HG02678 (cell line): Measurements from ENCODE around the gene HIVEP2.

Experiments
- ATAC-seq: cut with Tn5 transposase; IDR thresholded peaks from one replicate; pipeline ENCODE4 v1.9.1; 2021; ENCODE audit warnings: mild to moderate bottlenecking, moderate library complexity; ENCODE audit not compliant: unreplicated experiment

Gene HIVEP2

DNA sequence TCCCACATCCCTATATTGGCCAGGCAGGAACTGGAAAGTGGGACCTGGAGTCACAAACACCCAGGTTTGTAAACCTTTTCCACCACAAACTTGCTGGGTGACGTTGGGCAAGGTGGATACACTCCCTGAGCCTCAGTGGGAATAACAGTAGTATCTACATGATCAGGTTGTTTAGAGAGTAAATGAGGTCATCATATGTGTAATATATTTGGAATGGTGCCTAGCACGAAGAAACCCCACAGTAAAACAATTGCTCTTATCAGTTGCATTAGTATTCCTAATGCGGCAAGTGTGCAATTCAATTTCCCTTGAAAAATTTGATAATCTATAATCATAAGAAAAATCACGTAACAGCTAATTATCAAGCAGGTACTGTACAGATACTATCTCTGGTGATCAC lies 51.9 kb downstream of the HIVEP2 start:
- ATAC-seq = no peak

DNA sequence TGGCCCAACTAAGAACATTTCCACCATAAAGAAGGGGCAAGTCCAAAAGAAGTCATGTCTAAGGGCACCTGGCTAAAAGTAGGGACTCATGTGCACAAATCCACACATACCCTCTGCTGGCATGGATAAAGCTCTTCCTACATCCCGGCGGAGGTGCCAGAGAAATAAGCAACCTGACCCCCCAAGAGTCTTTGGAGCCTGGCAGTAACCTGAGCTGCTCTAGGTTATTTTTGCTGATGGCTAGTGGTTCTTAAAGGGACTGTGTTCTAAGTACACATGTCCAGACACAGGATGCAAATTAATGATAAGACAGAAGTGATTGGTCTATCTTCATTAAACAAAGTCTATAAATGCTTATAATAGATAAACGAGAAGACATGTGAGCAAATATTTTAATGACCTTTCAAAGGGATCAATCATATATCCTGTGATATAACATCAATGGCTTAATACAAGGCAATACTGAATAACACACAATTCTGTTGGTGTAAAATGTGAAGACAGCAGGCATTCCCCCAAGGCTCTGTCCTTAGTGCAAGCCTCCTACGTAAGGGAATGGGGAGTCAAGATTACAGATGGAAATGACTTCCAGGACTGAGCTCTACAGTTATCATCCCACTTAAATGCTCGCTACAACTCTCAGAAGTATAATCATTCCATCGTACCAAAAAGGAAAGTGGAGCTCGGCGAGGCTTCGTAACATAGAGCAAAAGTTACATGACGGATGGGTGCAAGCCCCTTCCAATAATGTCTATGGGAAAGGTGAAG lies 52.5 kb downstream of the HIVEP2 start:
- ATAC-seq = no peak

- ATAC-seq = no peak
These were observed 53.5 kb downstream of the HIVEP2 start for GRCh38 chr6:142891454-142891853.

DNA sequence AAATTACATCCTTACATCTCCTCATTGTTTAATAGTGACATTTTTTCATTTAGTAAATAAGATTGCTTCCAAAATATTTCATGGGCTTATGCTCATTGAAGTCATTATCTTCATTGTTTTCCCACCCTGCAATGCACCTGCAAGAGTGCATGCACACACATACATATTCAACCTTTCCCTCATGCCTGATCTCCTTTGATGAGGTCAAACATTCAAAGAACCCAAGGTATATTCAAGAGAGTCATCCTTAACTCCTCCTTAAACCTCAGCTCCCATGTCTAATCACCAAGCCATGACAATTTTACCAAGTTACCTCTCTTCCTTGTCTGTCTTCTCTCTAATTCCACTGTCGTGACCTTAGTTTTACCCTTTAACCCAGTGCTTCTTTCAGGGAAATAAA lies 56.5 kb downstream of the HIVEP2 start:
- no peak for ATAC-seq

DNA sequence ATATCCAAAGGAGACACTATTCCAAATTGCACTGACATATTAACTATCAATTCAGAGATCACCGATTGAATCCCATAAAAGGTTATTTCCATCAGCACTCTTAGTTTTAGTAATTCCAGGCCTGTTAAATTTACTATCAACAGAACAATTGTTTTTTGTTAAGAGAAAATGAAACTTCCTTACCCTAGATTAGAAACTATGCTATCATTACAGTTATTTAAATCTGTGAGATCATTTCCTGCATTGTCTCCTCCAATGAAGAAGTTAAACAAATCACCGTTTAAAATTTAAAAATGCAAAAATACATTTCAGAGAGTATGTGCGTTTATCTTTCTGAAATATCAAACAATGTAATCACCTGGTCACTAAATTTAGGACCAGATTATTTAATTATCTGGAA lies 57.5 kb downstream of the HIVEP2 start:
- ATAC-seq = no peak

- ATAC-seq = peak; percentile 76
These were observed 58.4 kb downstream of the HIVEP2 start for GRCh38 chr6:142886431-142887170.

DNA sequence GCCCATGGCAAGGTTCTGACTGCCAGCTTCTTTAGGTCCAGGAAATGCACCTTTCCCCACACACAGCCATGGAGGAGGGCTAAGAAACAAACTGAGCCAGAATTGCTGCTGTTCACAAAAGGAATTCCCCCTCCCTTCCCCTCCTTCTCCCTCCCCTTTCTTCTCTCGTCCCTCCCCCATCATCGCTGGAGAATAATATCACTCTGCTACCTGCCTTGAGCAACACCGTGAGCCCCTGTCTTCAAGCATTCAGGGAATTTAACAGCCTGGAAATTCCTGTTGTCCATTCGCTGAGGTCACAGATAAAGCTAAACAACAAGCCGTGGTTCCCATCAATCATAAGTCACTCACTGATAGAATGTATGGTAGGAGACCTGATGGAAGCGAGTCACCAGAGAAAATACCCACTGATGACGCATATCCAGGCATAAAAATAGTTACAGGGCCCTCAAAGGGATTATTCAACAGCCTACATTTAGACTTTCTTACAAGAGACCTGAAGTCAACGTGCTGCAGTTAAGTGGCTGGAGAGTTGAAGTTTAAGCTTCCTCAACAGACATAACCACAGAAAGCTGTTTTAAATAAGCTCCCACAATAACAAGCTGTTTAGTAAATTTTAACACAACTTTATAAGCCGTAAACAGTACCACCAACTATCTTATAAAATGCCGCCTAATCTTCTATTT lies 59.7 kb downstream of the HIVEP2 start:
- ATAC-seq = peak; percentile 68

DNA sequence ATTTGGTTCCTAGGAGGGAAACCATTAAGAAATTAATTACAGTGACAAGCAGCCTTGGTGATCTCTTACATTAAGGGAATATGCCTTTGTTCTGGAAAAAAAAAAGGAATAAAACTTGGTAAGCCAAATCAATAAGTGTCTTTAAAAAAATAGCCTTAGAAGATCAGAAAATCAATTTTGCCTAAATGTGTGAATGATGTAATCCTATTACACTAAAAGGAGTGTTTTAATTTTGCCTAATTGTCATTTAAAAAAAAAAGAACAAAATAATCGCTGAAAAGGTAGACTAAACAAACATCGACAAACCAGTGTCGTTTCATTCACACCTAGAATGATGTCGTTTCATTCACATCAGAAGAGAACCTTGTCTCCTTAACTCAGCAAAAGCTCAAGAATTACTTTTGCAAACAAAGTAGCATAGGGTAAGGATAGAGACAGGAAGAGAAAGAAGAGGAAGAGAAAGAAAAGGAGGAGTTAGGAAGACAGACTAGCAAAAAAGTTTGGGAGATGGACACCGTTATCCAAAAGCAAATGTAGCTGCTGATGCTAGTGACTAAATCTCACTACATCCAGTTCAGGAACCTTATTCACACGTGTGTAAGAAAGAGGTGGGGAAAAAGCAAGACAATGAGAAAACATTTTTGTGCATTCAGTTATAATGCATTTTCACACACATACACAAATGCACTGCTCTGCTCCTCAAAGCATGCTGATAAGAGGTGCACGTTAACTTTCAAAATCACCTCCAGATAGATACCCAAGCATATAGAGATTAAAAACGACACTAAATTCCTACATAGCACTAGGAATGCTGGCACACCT lies 60.6 kb downstream of the HIVEP2 start:
- no peak for ATAC-seq

- no peak for ATAC-seq
These were observed 62.0 kb downstream of the HIVEP2 start for GRCh38 chr6:142883011-142883410.

GRCh38 chr6:142881761-142882160 lies 63.2 kb downstream of the HIVEP2 start:
- ATAC-seq = no peak

DNA sequence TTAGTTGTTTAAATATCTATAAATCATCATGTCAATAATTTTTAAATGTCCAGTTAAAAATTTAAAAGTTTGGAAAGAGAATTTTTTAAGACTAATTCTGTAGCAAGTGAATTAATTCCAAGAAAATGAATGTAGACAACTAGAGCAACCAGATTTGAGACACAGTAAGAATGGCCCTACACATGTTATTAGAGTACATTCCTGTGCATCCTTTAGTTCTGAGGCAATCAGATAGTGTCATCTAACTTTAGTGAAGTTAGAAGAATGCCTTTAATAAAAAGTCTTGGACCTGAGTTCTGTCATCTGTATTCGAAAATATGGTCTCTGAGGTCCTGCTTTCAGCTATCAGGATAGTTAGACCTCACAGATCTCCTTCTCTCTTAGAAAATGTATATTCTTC lies 63.7 kb downstream of the HIVEP2 start:
- ATAC-seq = no peak

DNA sequence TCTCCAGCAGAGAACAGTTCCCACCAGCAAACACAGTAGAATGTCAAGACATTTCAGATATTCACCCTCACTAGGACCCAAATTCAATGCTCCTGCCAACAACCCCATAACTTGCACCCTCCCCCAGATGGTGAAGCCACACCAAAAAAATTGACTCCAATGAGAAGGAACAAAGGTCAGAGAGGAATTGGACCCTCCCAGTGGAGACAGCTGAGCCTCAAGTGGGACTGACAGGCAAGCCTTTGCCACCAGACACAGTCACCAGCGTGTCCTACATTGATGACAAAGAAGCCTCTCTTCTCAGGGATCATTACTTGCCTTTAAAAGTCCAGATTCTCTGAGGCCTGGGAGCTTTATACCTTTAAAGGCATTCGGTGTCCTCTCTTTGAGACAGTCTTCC lies 64.8 kb downstream of the HIVEP2 start:
- ATAC-seq = no peak

DNA sequence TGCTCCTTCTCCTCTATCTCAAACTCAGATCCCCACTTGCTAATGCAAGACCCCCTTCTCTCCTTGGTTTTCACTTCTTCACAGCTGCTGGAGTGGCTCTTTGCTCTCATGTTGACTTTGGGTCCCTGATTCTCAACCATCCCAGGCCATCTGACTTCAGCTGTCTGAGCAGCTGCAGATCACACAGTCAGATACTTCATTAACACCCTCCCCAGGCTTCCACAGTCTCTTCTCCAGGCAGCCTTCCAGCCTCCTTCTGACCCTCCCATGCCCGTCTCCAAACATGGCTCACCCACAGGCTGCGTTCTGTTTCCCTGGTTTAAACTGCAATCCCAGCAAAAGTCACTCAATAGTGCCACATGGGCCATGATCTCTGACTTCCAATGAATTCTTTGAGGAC lies 65.4 kb downstream of the HIVEP2 start:
- ATAC-seq = no peak

- ATAC-seq = no peak
These were observed 65.9 kb downstream of the HIVEP2 start for GRCh38 chr6:142879076-142879475.

- ATAC-seq = no peak
These were observed 66.6 kb downstream of the HIVEP2 start for GRCh38 chr6:142878407-142878806.

- no peak for ATAC-seq
These were observed 70.3 kb downstream of the HIVEP2 start for GRCh38 chr6:142874676-142875075.

DNA sequence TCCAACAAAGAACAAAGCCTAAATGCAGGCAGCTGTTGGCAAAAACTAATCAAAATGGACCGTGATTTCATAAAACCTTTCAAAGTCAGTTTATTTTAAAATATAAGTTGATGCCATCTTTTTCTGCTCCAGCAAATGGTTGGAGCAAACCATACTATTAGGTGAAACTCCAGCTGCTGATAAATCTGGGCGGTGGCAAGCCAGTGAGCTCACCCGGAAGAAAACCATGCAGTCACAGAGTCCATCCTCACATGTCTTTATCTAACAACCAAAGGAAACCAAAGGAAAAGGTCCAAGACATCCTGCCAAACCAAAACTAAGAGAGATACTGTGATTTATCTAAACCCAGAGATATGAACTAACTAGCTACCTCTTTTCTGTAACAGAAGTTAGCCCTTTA lies 72.6 kb downstream of the HIVEP2 start:
- ATAC-seq = no peak

GRCh38 chr6:142871910-142872331 lies 73.1 kb downstream of the HIVEP2 start:
- ATAC-seq = peak; percentile 91

- no peak for ATAC-seq
These were observed 74.1 kb downstream of the HIVEP2 start for GRCh38 chr6:142870787-142871415.

GRCh38 chr6:142868917-142869316 lies 76.1 kb downstream of the HIVEP2 start:
- ATAC-seq = no peak
